Measurements from ENCODE around the gene BNC2.

DNA sequence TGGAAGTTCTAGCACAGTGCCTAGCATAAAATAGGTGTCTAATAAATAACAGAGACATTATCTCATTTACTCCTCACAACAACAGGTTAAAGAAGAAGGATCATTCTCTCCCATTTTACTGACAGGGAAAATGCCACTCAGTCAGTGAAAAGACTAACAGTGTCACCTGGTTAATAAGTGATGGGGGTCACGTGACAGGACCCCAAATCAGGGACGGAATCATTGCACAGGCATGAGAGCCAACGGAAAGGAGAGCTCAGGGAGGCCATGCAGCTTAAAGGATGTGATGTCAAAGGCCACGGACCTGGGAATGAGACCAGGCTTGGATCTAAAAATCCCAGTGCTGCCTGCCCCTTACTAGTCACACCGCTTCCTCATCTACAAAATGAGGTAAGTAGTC, 101.2 kb downstream of the BNC2 start:
- TF ChIP-seq GATA2 (IDR thresholded peaks at IDR 0.05; ENCODE audit: low read depth, low read length): no peak
- TF ChIP-seq GATA3 (IDR thresholded peaks at IDR 0.05; ENCODE audit: low read depth, low read length): no peak
